ENCODE results near the gene ANXA8. TPM values are rescaled to one million over a fixed set of nuclear protein-coding genes. Genes with fewer than 3 reads are reported as not detected.

Gene ANXA8
- total RNA-seq, 4 donors from 2014 or later, result 101 to 213 (median 180) TPM

DNA sequence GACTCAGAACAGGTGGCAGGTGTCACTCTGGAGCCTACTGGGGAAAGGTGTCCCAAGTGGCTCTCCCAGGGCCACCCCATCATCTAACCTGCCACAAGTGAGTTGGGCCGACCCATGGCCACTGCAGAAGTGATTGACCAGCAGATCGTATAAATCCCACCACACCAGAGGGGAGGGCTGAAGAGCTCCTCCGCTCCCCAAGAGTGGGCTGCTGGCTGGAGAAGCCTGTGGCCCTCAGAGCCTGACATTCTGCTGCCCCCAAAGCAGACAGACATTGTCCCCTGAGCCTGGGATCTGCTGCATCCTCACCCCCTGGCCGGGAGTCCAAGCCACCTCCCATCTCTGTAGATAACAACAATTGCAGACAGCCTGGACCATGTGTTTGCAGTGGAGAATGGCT lies 36.7 kb downstream of the ANXA8 start:
- TF ChIP-seq POLR2A (IDR thresholded peaks at IDR 0.05), result no peak
- TF ChIP-seq, protein P1, sequence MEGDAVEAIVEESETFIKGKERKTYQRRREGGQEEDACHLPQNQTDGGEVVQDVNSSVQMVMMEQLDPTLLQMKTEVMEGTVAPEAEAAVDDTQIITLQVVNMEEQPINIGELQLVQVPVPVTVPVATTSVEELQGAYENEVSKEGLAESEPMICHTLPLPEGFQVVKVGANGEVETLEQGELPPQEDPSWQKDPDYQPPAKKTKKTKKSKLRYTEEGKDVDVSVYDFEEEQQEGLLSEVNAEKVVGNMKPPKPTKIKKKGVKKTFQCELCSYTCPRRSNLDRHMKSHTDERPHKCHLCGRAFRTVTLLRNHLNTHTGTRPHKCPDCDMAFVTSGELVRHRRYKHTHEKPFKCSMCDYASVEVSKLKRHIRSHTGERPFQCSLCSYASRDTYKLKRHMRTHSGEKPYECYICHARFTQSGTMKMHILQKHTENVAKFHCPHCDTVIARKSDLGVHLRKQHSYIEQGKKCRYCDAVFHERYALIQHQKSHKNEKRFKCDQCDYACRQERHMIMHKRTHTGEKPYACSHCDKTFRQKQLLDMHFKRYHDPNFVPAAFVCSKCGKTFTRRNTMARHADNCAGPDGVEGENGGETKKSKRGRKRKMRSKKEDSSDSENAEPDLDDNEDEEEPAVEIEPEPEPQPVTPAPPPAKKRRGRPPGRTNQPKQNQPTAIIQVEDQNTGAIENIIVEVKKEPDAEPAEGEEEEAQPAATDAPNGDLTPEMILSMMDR (IDR thresholded peaks at IDR 0.05), result no peak
- intact Hi-C loops (cut with DNase I), result no loop called here
- Histone ChIP-seq H3K27ac (no peak overlapping the region), H3K4me3 (no peak overlapping the region), H3K27me3 (no peaks in the 10 kb centered on the region), H3K36me3 (no peaks in the 10 kb centered on the region), H3K9me3 (peaks cover 0 to 21% (median 9%) of the 10 kb centered on the region in 3 donors), H3K4me1 (no peaks in the 10 kb centered on the region)
- DNase-seq, result no peak
- 96% methylated on average over 3 of the region's 4 CpGs; no CpG with 5 or more reads in 1 of the 2 donors for WGBS, 2 donors

GRCh38 chr10:47445720-47446119 lies 38.2 kb downstream of the ANXA8 start:
- no peak for DNase-seq
- no peaks in the 10 kb centered on the region for H3K4me1 ChIP-seq
- intact Hi-C loops (cut with DNase I), result no loop called here
- H3K27ac ChIP-seq, result no peak overlapping the region
- TF ChIP-seq, protein P1 (IDR thresholded peaks at IDR 0.05), result no peak
- no peak for TF ChIP-seq POLR2A (IDR thresholded peaks at IDR 0.05)
- peaks cover 0 to 13% (median 0%) of the 10 kb centered on the region in 4 donors for H3K27me3 ChIP-seq
- 56 to 58% methylated on average over 1 of the region's 1 CpG for WGBS, 2 donors
- H3K9me3 ChIP-seq, result peaks cover 0 to 21% (median 9%) of the 10 kb centered on the region in 3 donors
- no peaks in the 10 kb centered on the region for H3K36me3 ChIP-seq
- no peak overlapping the region for H3K4me3 ChIP-seq

- Histone ChIP-seq H3K27me3 (peaks cover 0 to 26% (median 0%) of the 10 kb centered on the region in 4 donors), H3K9me3 (peaks cover 0 to 21% (median 9%) of the 10 kb centered on the region in 3 donors), H3K36me3 (no peaks in the 10 kb centered on the region), H3K4me1 (peaks cover 0 to 11% (median 0%) of the 10 kb centered on the region in 3 donors), H3K4me3 (no peak overlapping the region), H3K27ac (no peak overlapping the region)
- WGBS, 2 donors, result 75 to 85% methylated on average over 2 of the region's 2 CpGs
- no peak for DNase-seq
- TF ChIP-seq, protein P1 (IDR thresholded peaks at IDR 0.05), result no peak
- no peak for TF ChIP-seq POLR2A (IDR thresholded peaks at IDR 0.05)
- intact Hi-C loops (cut with DNase I), result no loop called here
These were observed 39.9 kb downstream of the ANXA8 start for GRCh38 chr10:47444047-47444446.

- Histone ChIP-seq H3K4me3 (no peak overlapping the region), H3K4me1 (peaks cover 0 to 18% (median 2%) of the 10 kb centered on the region in 3 donors), H3K9me3 (peaks cover 0 to 21% (median 9%) of the 10 kb centered on the region in 3 donors), H3K27ac (no peak overlapping the region), H3K36me3 (no peaks in the 10 kb centered on the region), H3K27me3 (peaks cover 0 to 30% (median 0%) of the 10 kb centered on the region in 4 donors)
- intact Hi-C loops (cut with DNase I), result no loop called here
- no peak for TF ChIP-seq POLR2A (IDR thresholded peaks at IDR 0.05)
- TF ChIP-seq, protein P1 (IDR thresholded peaks at IDR 0.05), result no peak
- 61 to 77% methylated on average over 2 of the region's 2 CpGs for WGBS, 2 donors
- DNase-seq, result no peak
These were observed 40.8 kb downstream of the ANXA8 start for GRCh38 chr10:47443145-47443544.

- DNase-seq, result no peak
- H3K27me3 ChIP-seq, result peaks cover 0 to 30% (median 0%) of the 10 kb centered on the region in 4 donors
- TF ChIP-seq, protein P1 (IDR thresholded peaks at IDR 0.05), result no peak
- no peak for TF ChIP-seq POLR2A (IDR thresholded peaks at IDR 0.05)
- intact Hi-C loops (cut with DNase I), result no loop called here
- peaks cover 0 to 18% (median 2%) of the 10 kb centered on the region in 3 donors for H3K4me1 ChIP-seq
- no peak overlapping the region for H3K27ac ChIP-seq
- H3K9me3 ChIP-seq, result peaks cover 0 to 27% (median 9%) of the 10 kb centered on the region in 3 donors
- no peaks in the 10 kb centered on the region for H3K36me3 ChIP-seq
- WGBS, 2 donors, result no CpG with 5 or more reads among the region's 5 CpGs
- no peak overlapping the region for H3K4me3 ChIP-seq
These were observed 41.6 kb downstream of the ANXA8 start for GRCh38 chr10:47442351-47442750.

Measured in esophagus squamous epithelium (tissue), 5 donors.